Keratinocyte (primary cell): ENCODE results near the gene ARHGAP45. TPM values are rescaled to one million over a fixed set of nuclear protein-coding genes. Genes with fewer than 3 reads are reported as not detected.

Experiments used
- DNase-seq: peaks from one replicate; pipeline ENCODE4 v3.0.0-alpha.2; 2011; ENCODE audit warnings: low read depth, missing footprints, low spot score
- FAIRE-seq: peaks from 2 replicates; lab custom pipeline; 2011; peaks lifted over from hg19 to GRCh38; lab: Jason Lieb, UNC
- H2AFZ ChIP-seq: 2 replicates; pipeline ENCODE4 v1.6.0; 2012; ENCODE audit warnings: low read length, control low read depth, inconsistent platforms; ENCODE audit not compliant: control insufficient read depth
- H3K27ac ChIP-seq: 2 replicates; pipeline ENCODE4 v1.5.1; 2011; ENCODE audit warnings: low read length; ENCODE audit not compliant: control insufficient read depth, insufficient read depth
- H3K27me3 ChIP-seq: 3 replicates; pipeline ENCODE4 v1.6.0; 2011; ENCODE audit warnings: low read length; ENCODE audit not compliant: control insufficient read depth, insufficient read depth; ENCODE audit errors: extremely low read depth
- H3K36me3 ChIP-seq, 2 experiments: 2 replicates in 1 of 2; 3 replicates in 1 of 2; pipeline ENCODE4 v1.5.1; 2011; ENCODE audit warnings: low read length in 2 of 2, mild to moderate bottlenecking in 1 of 2; ENCODE audit not compliant: control insufficient read depth in 2 of 2, insufficient read depth in 2 of 2; ENCODE audit errors: extremely low read depth in 1 of 2
- H3K4me1 ChIP-seq: 3 replicates; pipeline ENCODE4 v1.5.1; 2011; ENCODE audit warnings: low read length; ENCODE audit not compliant: control insufficient read depth, insufficient read depth; ENCODE audit errors: extremely low read depth
- H3K4me2 ChIP-seq: 3 replicates; pipeline ENCODE4 v1.6.0; 2011; ENCODE audit warnings: low read depth, low read length; ENCODE audit not compliant: control insufficient read depth, insufficient read depth; ENCODE audit errors: extremely low read depth
- H3K4me3 ChIP-seq, 3 experiments: fragments of 200-600 bp in 1 of 3; sonication (generic) in 1 of 3; 2 replicates in 2 of 3; 3 replicates in 1 of 3; pipeline ENCODE4 v1.5.1; 2011 to 2016; ENCODE audit warnings: low read length in 3 of 3, mild to moderate bottlenecking in 3 of 3, control low read depth in 2 of 3, inconsistent platforms in 1 of 3, low read depth in 1 of 3, mixed read lengths in 1 of 3, mixed run types in 1 of 3, moderate library complexity in 1 of 3; ENCODE audit not compliant: control insufficient read depth in 2 of 3, insufficient read depth in 2 of 3; ENCODE audit errors: extremely low read depth in 1 of 3
- H3K79me2 ChIP-seq: 2 replicates; pipeline ENCODE4 v1.6.0; 2012; ENCODE audit warnings: low read length; ENCODE audit not compliant: control insufficient read depth, insufficient read depth
- H3K9ac ChIP-seq: 3 replicates; pipeline ENCODE4 v1.6.0; 2011; ENCODE audit warnings: low read length; ENCODE audit not compliant: control insufficient read depth, insufficient read depth; ENCODE audit errors: extremely low read depth
- H3K9me1 ChIP-seq: 3 replicates; pipeline ENCODE4 v1.6.0; 2011; ENCODE audit warnings: low read length; ENCODE audit not compliant: control insufficient read depth, insufficient read depth; ENCODE audit errors: extremely low read depth
- H3K9me3 ChIP-seq: 2 replicates; pipeline ENCODE4 v1.5.1; 2012; ENCODE audit warnings: low read depth, low read length; ENCODE audit not compliant: control insufficient read depth
- H4K20me1 ChIP-seq: 3 replicates; pipeline ENCODE4 v1.6.0; 2011; ENCODE audit warnings: low read length; ENCODE audit not compliant: control insufficient read depth, insufficient read depth; ENCODE audit errors: extremely low read depth
- CTCF ChIP-seq, 3 experiments: IDR thresholded peaks in 1 of 3; conservative IDR thresholded peaks in 1 of 3; optimal IDR thresholded peaks in 1 of 3; 2 replicates in 2 of 3; 3 replicates in 1 of 3; pipeline versions ENCODE3 to v1.5.1; 2011; ENCODE audit warnings: low read length in 3 of 3, mild to moderate bottlenecking in 3 of 3, moderate library complexity in 2 of 3, control low read depth in 1 of 3, inconsistent platforms in 1 of 3; ENCODE audit not compliant: insufficient read depth in 2 of 3; ENCODE audit errors: extremely low read depth in 1 of 3
- EZH2 ChIP-seq: IDR thresholded peaks from one replicate; pipeline ENCODE4 v1.6.1; 2012; ENCODE audit warnings: inconsistent platforms, mild to moderate bottlenecking, low read length, moderate library complexity
- dilution Hi-C: fragments of 300-500 bp; cut with MboI; formaldehyde crosslinking; loops from one replicate; pipeline ENCODE4 v1.7.0; 2020; ENCODE audit warnings: low sequenced_read_pairs; ENCODE audit not compliant: extremely low pct_ligation_motif_present
- polyA plus RNA-seq, 5 experiments: library from polyadenylated mRNA; depleted of rRNA in 3 of 5; stranded (reverse) in 3 of 5; stranded (forward) in 1 of 5; unstranded in 1 of 5; fragments of >200 nt; gene quantifications; 1 replicate in 1 of 5; 2 replicates in 3 of 5; 3 replicates in 1 of 5; pipeline versions ENCODE4 v1.2.1 to v1.2.3, GENCODE V29; 2011 to 2012; ENCODE audit warnings: missing spikeins in 2 of 5, low read depth in 1 of 5, low replicate concordance in 1 of 5

The ARHGAP45 gene
- polyA plus RNA-seq, 1 donor (not counting 4 experiments of a cell fraction or from before 2014, with no cell fraction given): 0.56 TPM

- no peak for TF ChIP-seq CTCF (optimal IDR thresholded peaks at IDR 0.05 in 1 of 3, IDR thresholded peaks at IDR 0.05 in 1 of 3, conservative IDR thresholded peaks at IDR 0.05 in 1 of 3; ENCODE audit: extremely low read depth in 1 of 3, insufficient read depth in 2 of 3, low read length in 3 of 3)
- no peak for TF ChIP-seq EZH2
- no peaks in the 10 kb centered on the region for H3K27me3 ChIP-seq
- no peaks in the 10 kb centered on the region for H3K9me3 ChIP-seq
- H3K4me3 ChIP-seq: no peak overlapping the region
- H4K20me1 ChIP-seq: no peaks in the 10 kb centered on the region
- H3K27ac ChIP-seq: no peak overlapping the region
- H2AFZ ChIP-seq: no peak overlapping the region
- H3K79me2 ChIP-seq: no peaks in the 10 kb centered on the region
- dilution Hi-C loops: no loop called here
- FAIRE-seq (no peak), DNase-seq (no peak)
- H3K4me2 ChIP-seq: no peak overlapping the region
- no peaks in the 10 kb centered on the region for H3K9me1 ChIP-seq
- no peaks in the 10 kb centered on the region for H3K4me1 ChIP-seq
- no peak overlapping the region for H3K9ac ChIP-seq
- H3K36me3 ChIP-seq: peaks cover 0 to 11% of the 10 kb centered on the region in 2 experiments
Observed at GRCh38 chr19:1049800-1050199, 17.2 kb upstream of the ARHGAP45 start.

- DNase-seq: no peak
- Histone ChIP-seq H3K4me1 (no peaks in the 10 kb centered on the region), H3K4me2 (no peak overlapping the region), H3K9ac (no peak overlapping the region), H3K79me2 (no peaks in the 10 kb centered on the region), H3K9me1 (no peaks in the 10 kb centered on the region), H3K9me3 (peaks cover 2% of the 10 kb centered on the region), H3K27me3 (no peaks in the 10 kb centered on the region), H3K36me3 (peaks cover 0 to 16% of the 10 kb centered on the region in 2 experiments), H2AFZ (no peak overlapping the region), H3K4me3 (no peak overlapping the region), H4K20me1 (no peaks in the 10 kb centered on the region), H3K27ac (no peak overlapping the region)
- TF ChIP-seq EZH2 (no peak), CTCF (optimal IDR thresholded peaks at IDR 0.05 in 1 of 3, IDR thresholded peaks at IDR 0.05 in 1 of 3, conservative IDR thresholded peaks at IDR 0.05 in 1 of 3; ENCODE audit: extremely low read depth in 1 of 3, insufficient read depth in 2 of 3, low read length in 3 of 3) (no peak)
- dilution Hi-C loops: no loop called here
- no peak for FAIRE-seq
Observed at GRCh38 chr19:1050989-1051788, 15.8 kb upstream of the ARHGAP45 start.
